ENCODE measurements around the gene PTPRJ. TPM values are rescaled to one million over a fixed set of nuclear protein-coding genes. Genes with fewer than 3 reads are reported as not detected.

The PTPRJ gene
- total and polyA plus RNA-seq, 2 of the 13 experiments (the other 11 are each of a cell fraction or from before 2014, with no cell fraction given) = 1.0 to 1.2 TPM

DNA sequence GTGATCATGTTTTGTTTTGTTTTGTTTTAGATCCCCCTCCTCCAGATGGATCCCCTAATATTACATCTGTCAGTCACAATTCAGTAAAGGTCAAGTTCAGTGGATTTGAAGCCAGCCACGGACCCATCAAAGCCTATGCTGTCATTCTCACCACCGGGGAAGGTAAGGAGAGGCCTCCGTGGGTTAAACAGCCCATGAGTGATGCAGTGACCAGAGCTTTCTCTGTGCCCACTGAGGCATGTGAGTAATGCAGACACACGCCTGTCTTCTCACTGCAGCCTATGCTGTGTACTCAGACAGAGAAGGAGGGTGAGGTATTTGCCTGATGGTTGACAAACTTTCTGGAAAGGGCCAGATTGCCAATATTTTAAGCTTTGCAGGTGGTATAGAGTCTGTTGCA is 162.5 kb downstream of the PTPRJ start:
- Histone ChIP-seq H3K9me3 (ENCODE audit: low read length) (no peaks in the 10 kb centered on the region), H3K4me2 (ENCODE audit: low read depth, low read length) (no peak overlapping the region), H3K9ac (ENCODE audit: insufficient read depth, low read depth, low read length) (no peak overlapping the region), H3K4me1 (ENCODE audit: insufficient read depth, low read length) (no peaks in the 10 kb centered on the region), H4K20me1 (ENCODE audit: insufficient read depth, low read length) (no peaks in the 10 kb centered on the region), H3K27me3 (ENCODE audit: control insufficient read depth in 1 of 2, insufficient read depth in 2 of 2, low read length in 2 of 2) (no peaks in the 10 kb centered on the region; a peak in 1 of 5 replicates), H2AFZ (ENCODE audit: low read length) (no peak overlapping the region), H3K4me3 (replicated peaks in 1 of 3; ENCODE audit: insufficient read depth in 1 of 3, low read depth in 2 of 3, low read length in 3 of 3) (no peak overlapping the region), H3K27ac (ENCODE audit: extremely low read length, insufficient read depth, low read length) (no peak overlapping the region), H3K79me2 (ENCODE audit: insufficient read depth, low read length) (no peaks in the 10 kb centered on the region), H3K36me3 (replicated peaks in 1 of 2; ENCODE audit: control insufficient read depth in 1 of 2, insufficient read depth in 2 of 2, low read length in 2 of 2) (no peaks in the 10 kb centered on the region)
- no peak for TF ChIP-seq GABPA (IDR thresholded peaks at IDR 0.05; ENCODE audit: low read depth, low read length)
- TF ChIP-seq GABPA (CRISPR knock-in tag; IDR thresholded peaks at IDR 0.05; ENCODE audit: low read depth) = no peak
- TF ChIP-seq GATAD2A (CRISPR knock-in tag; IDR thresholded peaks at IDR 0.05) = no peak
- TF ChIP-seq, protein P1, sequence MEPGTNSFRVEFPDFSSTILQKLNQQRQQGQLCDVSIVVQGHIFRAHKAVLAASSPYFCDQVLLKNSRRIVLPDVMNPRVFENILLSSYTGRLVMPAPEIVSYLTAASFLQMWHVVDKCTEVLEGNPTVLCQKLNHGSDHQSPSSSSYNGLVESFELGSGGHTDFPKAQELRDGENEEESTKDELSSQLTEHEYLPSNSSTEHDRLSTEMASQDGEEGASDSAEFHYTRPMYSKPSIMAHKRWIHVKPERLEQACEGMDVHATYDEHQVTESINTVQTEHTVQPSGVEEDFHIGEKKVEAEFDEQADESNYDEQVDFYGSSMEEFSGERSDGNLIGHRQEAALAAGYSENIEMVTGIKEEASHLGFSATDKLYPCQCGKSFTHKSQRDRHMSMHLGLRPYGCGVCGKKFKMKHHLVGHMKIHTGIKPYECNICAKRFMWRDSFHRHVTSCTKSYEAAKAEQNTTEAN (CRISPR knock-in tag; conservative IDR thresholded peaks at IDR 0.05) = no peak
- TF ChIP-seq, protein P2, sequence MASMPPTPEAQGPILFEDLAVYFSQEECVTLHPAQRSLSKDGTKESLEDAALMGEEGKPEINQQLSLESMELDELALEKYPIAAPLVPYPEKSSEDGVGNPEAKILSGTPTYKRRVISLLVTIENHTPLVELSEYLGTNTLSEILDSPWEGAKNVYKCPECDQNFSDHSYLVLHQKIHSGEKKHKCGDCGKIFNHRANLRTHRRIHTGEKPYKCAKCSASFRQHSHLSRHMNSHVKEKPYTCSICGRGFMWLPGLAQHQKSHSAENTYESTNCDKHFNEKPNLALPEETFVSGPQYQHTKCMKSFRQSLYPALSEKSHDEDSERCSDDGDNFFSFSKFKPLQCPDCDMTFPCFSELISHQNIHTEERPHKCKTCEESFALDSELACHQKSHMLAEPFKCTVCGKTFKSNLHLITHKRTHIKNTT (CRISPR knock-in tag; IDR thresholded peaks at IDR 0.05) = no peak
- no peak for TF ChIP-seq ZNF274 (CRISPR knock-in tag; IDR thresholded peaks at IDR 0.05)
- no peak for TF ChIP-seq FOXA1 (IDR thresholded peaks at IDR 0.05)
- TF ChIP-seq FOXA1 (CRISPR knock-in tag; IDR thresholded peaks at IDR 0.05) = no peak
- in situ Hi-C loops (cut with HindIII; ENCODE audit: extremely low pct_ligation_motif_present, low pct_unique_long_range_greater_than_20kb) = no loop called here
- intact Hi-C loops (cut with micrococcal nuclease; ENCODE audit: unreplicated experiment) = no loop called here
- 70% methylated on average over 4 of the region's 4 CpGs for WGBS (ENCODE audit: low lambda C conversion rate)
- DNase-seq (ENCODE audit: low spot score) (no peak), FAIRE-seq (no peak), ATAC-seq (no peak)
- POLR2A ChIA-PET = no interaction called here
- CTCF ChIA-PET (ENCODE audit: low intra/inter-chr PET ratio, low total read pairs) = no interaction called here
- BruUV-seq (replicated peaks) = no TSS peak

DNA sequence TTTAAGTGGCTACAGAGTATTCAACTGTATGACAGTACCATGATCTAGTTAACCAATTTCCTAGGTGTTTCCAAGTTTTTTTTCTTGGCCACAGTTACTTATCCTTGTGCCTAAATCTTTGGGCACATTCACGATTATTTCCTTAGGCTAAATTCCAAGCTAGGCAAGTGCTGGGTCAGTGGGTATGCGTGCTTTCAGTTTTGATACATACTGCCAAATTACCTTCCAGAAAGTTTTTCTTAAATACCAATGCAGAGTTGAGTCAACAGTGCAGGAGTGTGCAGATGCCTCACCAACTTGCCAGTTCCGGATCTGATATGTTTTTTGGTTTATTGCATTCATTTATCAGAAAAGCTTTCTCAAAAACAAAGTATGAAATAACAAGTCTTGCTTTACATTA is 168.4 kb downstream of the PTPRJ start:
- no peak overlapping the region for H3K27ac ChIP-seq (ENCODE audit: extremely low read length, insufficient read depth, low read length)
- H3K4me1 ChIP-seq (ENCODE audit: insufficient read depth, low read length) = no peaks in the 10 kb centered on the region
- DNase-seq (ENCODE audit: low spot score) = no peak
- no peaks in the 10 kb centered on the region for H3K36me3 ChIP-seq (replicated peaks in 1 of 2; ENCODE audit: control insufficient read depth in 1 of 2, insufficient read depth in 2 of 2, low read length in 2 of 2)
- FAIRE-seq = no peak
- H2AFZ ChIP-seq (ENCODE audit: low read length) = no peak overlapping the region
- in situ Hi-C loops (cut with HindIII; ENCODE audit: extremely low pct_ligation_motif_present, low pct_unique_long_range_greater_than_20kb) = no loop called here
- no peak overlapping the region for H3K9ac ChIP-seq (ENCODE audit: insufficient read depth, low read depth, low read length)
- H3K4me2 ChIP-seq (ENCODE audit: low read depth, low read length) = no peak overlapping the region
- no peak for TF ChIP-seq ZNF367 (CRISPR knock-in tag; IDR thresholded peaks at IDR 0.05; ENCODE audit: borderline replicate concordance)
- ATAC-seq = no peak
- H3K9me3 ChIP-seq (ENCODE audit: low read length) = no peaks in the 10 kb centered on the region
- WGBS (ENCODE audit: low lambda C conversion rate) = 77% methylated on average over 3 of the region's 3 CpGs
- intact Hi-C loops (cut with micrococcal nuclease; ENCODE audit: unreplicated experiment) = no loop called here
- no peaks in the 10 kb centered on the region for H3K79me2 ChIP-seq (ENCODE audit: insufficient read depth, low read length)
- no peaks in the 10 kb centered on the region; a peak in 1 of 5 replicates for H3K27me3 ChIP-seq (ENCODE audit: control insufficient read depth in 1 of 2, insufficient read depth in 2 of 2, low read length in 2 of 2)
- no peak overlapping the region for H3K4me3 ChIP-seq (replicated peaks in 1 of 3; ENCODE audit: insufficient read depth in 1 of 3, low read depth in 2 of 3, low read length in 3 of 3)
- BruUV-seq (replicated peaks) = no TSS peak
- ChIA-PET CTCF (ENCODE audit: low intra/inter-chr PET ratio, low total read pairs) (no interaction called here), POLR2A (no interaction called here)
- no peaks in the 10 kb centered on the region for H4K20me1 ChIP-seq (ENCODE audit: insufficient read depth, low read length)
